Transverse colon (tissue), 4 donors: ENCODE results near the gene XPOT. TPM values are rescaled to one million over a fixed set of nuclear protein-coding genes. Genes with fewer than 3 reads are reported as not detected.
A peak's percentile ranks its signal among the peaks of the same experiment; 100 is the strongest.
"Not testable (repeated sequence)": the region's sequence is repeated elsewhere in the genome, so short reads cannot be mapped to it uniquely, and the experiment has no call there.

ENCODE experiments used
- DNase-seq: peaks from one replicate; pipeline ENCODE4 v3.0.0-alpha.2; 2019
- H3K27ac ChIP-seq, 4 donors: fragments of 200-600 bp; sonication (generic); 2 replicates each; pipeline ENCODE4 v1.5.1; 2016 to 2018; ENCODE audit warnings: inconsistent platforms in 4 of 4
- H3K27me3 ChIP-seq: fragments of 200-600 bp; sonication (generic); 2 replicates; pipeline ENCODE4 v1.5.1; 2017; ENCODE audit warnings: inconsistent platforms
- H3K36me3 ChIP-seq, 4 donors: fragments of 200-600 bp; sonication (generic); 2 replicates each; pipeline ENCODE4 v1.5.1; 2017 to 2019; ENCODE audit warnings: inconsistent platforms in 4 of 4
- H3K4me1 ChIP-seq, 4 donors: fragments of 200-600 bp; sonication (generic); 2 replicates each; pipeline ENCODE4 v1.5.1; 2017 to 2020; ENCODE audit warnings: inconsistent platforms in 4 of 4
- H3K4me3 ChIP-seq, 4 donors: fragments of 200-600 bp; sonication (generic); 1 replicate in 1 of 4; 2 replicates in 3 of 4; pipeline versions ENCODE4 v1.5.1 to v1.6.1; 2017 to 2019; ENCODE audit warnings: inconsistent platforms in 4 of 4
- H3K9me3 ChIP-seq, 2 donors: fragments of 200-600 bp; sonication (generic); 2 replicates each; pipeline ENCODE4 v1.5.1; 2017 to 2019; ENCODE audit warnings: inconsistent platforms in 2 of 2
- EP300 ChIP-seq: sonication (generic); formaldehyde crosslinking; IDR thresholded peaks from one replicate; pipeline ENCODE4 v1.6.1; 2017; ENCODE audit warnings: antibody characterized with exemption, low read depth
- POLR2A ChIP-seq: fragments of 450-650 bp; IDR thresholded peaks from one replicate; pipeline ENCODE4 v1.6.1; 2016; ENCODE audit warnings: antibody characterized with exemption, mild to moderate bottlenecking, moderate library complexity
- POLR2AphosphoS5 ChIP-seq, 3 donors: sonication (generic); formaldehyde crosslinking; IDR thresholded peaks; one replicate each; pipeline ENCODE4 v1.6.1; 2016; ENCODE audit warnings: antibody characterized with exemption in 3 of 3
- WGBS, 2 donors: methylation state at CpG; one replicate each; pipeline ENCODE4 v1.1.5; 2018; ENCODE audit warnings: low coverage in 1 of 2; 5-methylcytosine and 5-hydroxymethylcytosine counted together
- in situ Hi-C, 4 donors: fragments of 200-750 bp; cut with MboI; loops; one replicate each; pipeline versions ENCODE4 v1.15.0 to v1.15.1; 2017; ENCODE audit warnings: low sequenced_read_pairs in 3 of 4, low pct_ligation_motif_present in 1 of 4, low pct_unique_long_range_greater_than_20kb in 1 of 4
- intact Hi-C: fragments of 100-400 bp; cut with DNase I; formaldehyde crosslinking; loops from one replicate; pipeline ENCODE4 v1.15.1; 2023; ENCODE audit warnings: low total_unique reads
- total RNA-seq, 4 donors: library from RNA; depleted of rRNA; stranded (reverse); fragments of >200 nt; gene quantifications; one replicate each; pipeline ENCODE4 v1.1.0, GENCODE V29; 2016
- TF ChIP-seq, protein P1 (sequence below), 5 experiments: fragments of 200-600 bp in 3 of 5; fragments of 450-650 bp in 2 of 5; sonication (generic) in 3 of 5; IDR thresholded peaks; 1 replicate in 2 of 5; 2 replicates in 3 of 5; pipeline ENCODE4 v1.5.1; 2016 to 2017; ENCODE audit warnings: antibody characterized with exemption in 5 of 5, inconsistent platforms in 3 of 5, mild to moderate bottlenecking in 2 of 5, moderate library complexity in 1 of 5

Gene XPOT, protein sequence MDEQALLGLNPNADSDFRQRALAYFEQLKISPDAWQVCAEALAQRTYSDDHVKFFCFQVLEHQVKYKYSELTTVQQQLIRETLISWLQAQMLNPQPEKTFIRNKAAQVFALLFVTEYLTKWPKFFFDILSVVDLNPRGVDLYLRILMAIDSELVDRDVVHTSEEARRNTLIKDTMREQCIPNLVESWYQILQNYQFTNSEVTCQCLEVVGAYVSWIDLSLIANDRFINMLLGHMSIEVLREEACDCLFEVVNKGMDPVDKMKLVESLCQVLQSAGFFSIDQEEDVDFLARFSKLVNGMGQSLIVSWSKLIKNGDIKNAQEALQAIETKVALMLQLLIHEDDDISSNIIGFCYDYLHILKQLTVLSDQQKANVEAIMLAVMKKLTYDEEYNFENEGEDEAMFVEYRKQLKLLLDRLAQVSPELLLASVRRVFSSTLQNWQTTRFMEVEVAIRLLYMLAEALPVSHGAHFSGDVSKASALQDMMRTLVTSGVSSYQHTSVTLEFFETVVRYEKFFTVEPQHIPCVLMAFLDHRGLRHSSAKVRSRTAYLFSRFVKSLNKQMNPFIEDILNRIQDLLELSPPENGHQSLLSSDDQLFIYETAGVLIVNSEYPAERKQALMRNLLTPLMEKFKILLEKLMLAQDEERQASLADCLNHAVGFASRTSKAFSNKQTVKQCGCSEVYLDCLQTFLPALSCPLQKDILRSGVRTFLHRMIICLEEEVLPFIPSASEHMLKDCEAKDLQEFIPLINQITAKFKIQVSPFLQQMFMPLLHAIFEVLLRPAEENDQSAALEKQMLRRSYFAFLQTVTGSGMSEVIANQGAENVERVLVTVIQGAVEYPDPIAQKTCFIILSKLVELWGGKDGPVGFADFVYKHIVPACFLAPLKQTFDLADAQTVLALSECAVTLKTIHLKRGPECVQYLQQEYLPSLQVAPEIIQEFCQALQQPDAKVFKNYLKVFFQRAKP
- total RNA-seq: 10 to 100 TPM; 15.7 to 56.9 (median 27.0) TPM

DNA sequence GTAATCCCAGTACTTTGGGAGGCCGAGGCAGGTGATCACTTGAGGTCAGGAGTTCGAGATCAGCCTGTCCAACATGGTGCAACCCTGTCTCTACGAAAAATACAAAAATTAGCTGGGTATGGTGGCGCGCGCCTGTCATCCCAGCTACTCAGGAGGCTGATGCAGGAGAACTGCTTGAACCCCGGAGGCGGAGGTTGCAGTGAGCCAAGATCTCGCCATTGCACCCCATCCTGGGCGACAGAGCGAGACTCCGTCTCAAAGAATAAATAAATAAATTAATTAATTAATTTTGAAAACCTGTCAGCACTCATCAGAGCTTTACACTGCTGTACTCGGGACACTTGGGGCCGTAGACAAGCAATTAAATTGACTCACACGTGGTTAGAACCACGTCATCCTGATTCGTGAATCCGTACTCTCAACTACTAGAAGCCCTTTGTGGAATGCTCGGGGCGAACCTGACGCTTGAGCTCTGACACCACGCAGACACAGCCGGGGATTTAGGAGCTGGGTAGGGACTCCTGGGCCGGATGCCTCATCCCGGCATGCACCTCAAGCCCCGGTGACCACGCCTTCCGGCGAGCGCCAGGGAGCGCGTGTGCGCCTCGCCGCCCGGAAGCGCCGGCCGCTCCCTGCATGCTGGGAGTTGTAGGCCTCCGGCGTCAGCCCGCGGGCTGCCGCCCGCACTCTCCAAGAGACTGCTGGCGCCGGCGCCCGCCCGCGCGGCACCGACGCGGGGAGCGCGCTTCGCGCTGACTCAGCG lies at the start of gene XPOT:
Gene XPOT (plus strand): TSS at position 686 of the 763 bp plus-strand sequence. CDS start 5,644 bp downstream, outside the sequence.
- Histone ChIP-seq H3K27me3 (no peaks in the 10 kb centered on the region), H3K9me3 (no peaks in the 10 kb centered on the region), H3K4me1 (peaks cover 0 to 13% (median 9%) of the 10 kb centered on the region in 4 donors), H3K36me3 (no peaks in the 10 kb centered on the region), H3K4me3 (peak within 1 kb of the TSS; percentile 57 to 92 (median 84)), H3K27ac (peak within 1 kb of the TSS; percentile 94 to 100 (median 96))
- in situ Hi-C loops: loop anchor here in 1 of 4 donors (25.0 kb wide), 1 partner anchor 567 kb away; the partner anchor contains the start of gene SRGAP1
- intact Hi-C loops: no loop called here
- 15 to 77% methylated on average over 7 to 50 of the region's 60 CpGs for WGBS, 2 donors
- DNase-seq: peak; percentile 95
- TF ChIP-seq EP300 (no peak), POLR2AphosphoS5 (IDR thresholded peaks at IDR 0.05) (peak in 1 of 3 donors; percentile 39)

DNA sequence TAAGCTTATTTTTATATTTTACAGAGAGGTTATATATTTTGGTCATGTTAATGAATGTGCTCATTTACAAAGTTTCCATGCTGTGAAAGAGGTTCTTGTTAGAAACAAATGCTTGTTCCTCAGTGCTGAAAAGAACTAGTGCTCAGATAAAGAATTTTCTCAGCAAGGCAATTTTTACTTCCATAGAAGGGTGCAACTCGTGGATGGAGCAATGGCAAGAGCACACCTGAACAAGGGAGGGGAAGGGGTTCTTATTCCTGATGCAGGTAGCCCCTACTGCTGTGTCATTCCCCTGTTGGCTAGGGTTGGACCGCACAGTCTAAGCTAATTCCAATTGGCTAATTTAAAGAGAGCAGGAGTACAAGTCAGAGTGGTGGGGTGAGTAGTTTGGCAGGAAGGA lies 48.0 kb upstream of the XPOT start:
- in situ Hi-C loops, H3K27ac ChIP-seq, H3K27me3 ChIP-seq, intact Hi-C loops, H3K9me3 ChIP-seq, DNase-seq, H3K36me3 ChIP-seq, H3K4me3 ChIP-seq, H3K4me1 ChIP-seq: not testable (repeated sequence)
- WGBS, 2 donors: 78 to 100% methylated on average over 1 to 2 of the region's 2 CpGs

DNA sequence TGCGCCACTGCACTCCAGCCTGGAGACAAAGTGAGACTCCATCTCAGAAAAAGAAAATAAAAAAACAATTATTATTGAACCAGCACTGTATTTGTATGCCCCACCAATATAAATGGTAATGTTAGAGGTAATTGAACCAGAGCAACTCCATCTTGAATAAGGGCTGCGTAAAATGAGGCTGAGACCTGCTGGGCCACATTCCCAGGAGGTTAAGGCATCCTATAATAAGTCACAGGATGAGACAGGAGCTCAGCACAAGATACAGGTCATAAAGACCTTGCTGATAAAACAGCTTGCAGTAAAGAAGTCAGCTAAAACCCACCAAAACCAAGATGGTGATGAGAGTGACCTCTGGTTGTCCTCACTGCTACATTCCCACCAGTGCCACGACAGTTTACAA lies 43.0 kb upstream of the XPOT start:
- DNase-seq, intact Hi-C loops, in situ Hi-C loops, H3K27me3 ChIP-seq, H3K36me3 ChIP-seq, H3K9me3 ChIP-seq, H3K4me3 ChIP-seq, H3K4me1 ChIP-seq, H3K27ac ChIP-seq: not testable (repeated sequence)
- WGBS, 2 donors: 74 to 91% methylated on average over 3 of the region's 3 CpGs

DNA sequence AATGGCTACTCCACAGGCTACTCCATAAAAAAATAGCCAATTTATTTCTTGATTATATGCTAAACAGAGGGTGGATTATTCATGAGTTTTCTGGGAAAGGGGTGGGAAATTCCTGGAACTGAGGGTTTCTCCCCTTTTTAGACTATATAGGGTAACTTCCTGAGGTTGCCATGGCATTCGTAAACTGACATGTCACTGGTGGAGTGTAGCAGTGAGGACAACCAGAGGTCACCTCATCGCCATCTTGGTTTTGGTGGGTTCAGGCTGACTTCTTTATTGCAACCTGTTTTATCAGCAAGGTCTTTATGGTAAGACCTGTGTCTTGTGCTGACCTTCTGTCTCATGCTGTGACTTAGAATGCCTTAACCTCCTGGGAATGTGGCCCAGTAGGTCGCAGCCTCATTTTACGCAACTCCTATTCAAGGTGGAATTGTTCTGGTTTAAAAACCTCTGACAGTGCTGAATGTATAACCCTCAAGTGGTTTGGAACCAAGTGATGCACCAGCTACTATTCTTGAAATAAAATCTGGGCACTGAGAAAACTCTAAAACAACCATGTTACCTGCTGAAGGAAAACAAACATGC lies 41.4 kb upstream of the XPOT start:
- no peak for TF ChIP-seq POLR2A
- TF ChIP-seq EP300: no peak
- no peak for TF ChIP-seq POLR2AphosphoS5 (IDR thresholded peaks at IDR 0.05)
- TF ChIP-seq, protein P1, sequence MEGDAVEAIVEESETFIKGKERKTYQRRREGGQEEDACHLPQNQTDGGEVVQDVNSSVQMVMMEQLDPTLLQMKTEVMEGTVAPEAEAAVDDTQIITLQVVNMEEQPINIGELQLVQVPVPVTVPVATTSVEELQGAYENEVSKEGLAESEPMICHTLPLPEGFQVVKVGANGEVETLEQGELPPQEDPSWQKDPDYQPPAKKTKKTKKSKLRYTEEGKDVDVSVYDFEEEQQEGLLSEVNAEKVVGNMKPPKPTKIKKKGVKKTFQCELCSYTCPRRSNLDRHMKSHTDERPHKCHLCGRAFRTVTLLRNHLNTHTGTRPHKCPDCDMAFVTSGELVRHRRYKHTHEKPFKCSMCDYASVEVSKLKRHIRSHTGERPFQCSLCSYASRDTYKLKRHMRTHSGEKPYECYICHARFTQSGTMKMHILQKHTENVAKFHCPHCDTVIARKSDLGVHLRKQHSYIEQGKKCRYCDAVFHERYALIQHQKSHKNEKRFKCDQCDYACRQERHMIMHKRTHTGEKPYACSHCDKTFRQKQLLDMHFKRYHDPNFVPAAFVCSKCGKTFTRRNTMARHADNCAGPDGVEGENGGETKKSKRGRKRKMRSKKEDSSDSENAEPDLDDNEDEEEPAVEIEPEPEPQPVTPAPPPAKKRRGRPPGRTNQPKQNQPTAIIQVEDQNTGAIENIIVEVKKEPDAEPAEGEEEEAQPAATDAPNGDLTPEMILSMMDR (IDR thresholded peaks at IDR 0.05): no peak
- intact Hi-C loops (no loop called here), in situ Hi-C loops (no loop called here)
- H3K4me3 ChIP-seq: no peak overlapping the region
- no peak for DNase-seq
- no peaks in the 10 kb centered on the region for H3K27me3 ChIP-seq
- no peaks in the 10 kb centered on the region for H3K9me3 ChIP-seq
- H3K36me3 ChIP-seq: no peaks in the 10 kb centered on the region
- H3K4me1 ChIP-seq: no peaks in the 10 kb centered on the region
- 86 to 89% methylated on average over 4 of the region's 4 CpGs for WGBS, 2 donors
- no peak overlapping the region for H3K27ac ChIP-seq

DNA sequence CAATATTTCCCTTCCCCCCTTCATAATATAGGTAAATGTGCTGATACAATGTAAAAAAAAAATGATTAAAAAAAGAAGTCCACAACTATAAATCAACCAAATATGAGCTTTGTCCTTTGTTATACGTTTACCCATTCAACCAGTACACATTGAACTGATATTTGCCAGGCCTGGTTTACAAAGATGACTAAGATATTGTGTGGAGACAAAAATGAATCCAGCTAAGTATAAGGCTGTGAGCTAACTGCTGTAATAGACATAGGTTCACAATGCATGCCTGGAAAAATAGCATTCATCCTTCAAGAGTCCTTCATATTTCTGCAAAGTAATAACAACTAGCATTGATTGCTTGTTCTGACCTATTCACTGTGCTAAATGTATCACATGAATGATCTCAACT lies 20.5 kb upstream of the XPOT start:
- in situ Hi-C loops (loop anchor here in 2 of 4 donors (25.0 kb wide), 1 partner anchor 546 kb away; the partner anchor contains the start of gene SRGAP1 (in 2 of the 2)), intact Hi-C loops (no loop called here)
- H3K9me3 ChIP-seq: no peaks in the 10 kb centered on the region
- TF ChIP-seq POLR2A (no peak), POLR2AphosphoS5 (IDR thresholded peaks at IDR 0.05) (no peak), EP300 (no peak)
- TF ChIP-seq, protein P1 (IDR thresholded peaks at IDR 0.05): no peak
- H3K27me3 ChIP-seq: no peaks in the 10 kb centered on the region
- no peaks in the 10 kb centered on the region for H3K4me1 ChIP-seq
- no peaks in the 10 kb centered on the region for H3K36me3 ChIP-seq
- 47 to 70% methylated on average over 1 of the region's 1 CpG for WGBS, 2 donors
- H3K4me3 ChIP-seq: no peak overlapping the region
- DNase-seq: no peak
- H3K27ac ChIP-seq: no peak overlapping the region
